Cardiac fibroblast (primary cell): Measurements from ENCODE around the gene SLC46A1.
"Not testable (repeated sequence)": the region's sequence is repeated elsewhere in the genome, so short reads cannot be mapped to it uniquely, and the experiment has no call there.

Experiments
- DNase-seq, 2 donors: peaks; one replicate each; pipeline versions ENCODE4 v3.0.0 to v3.0.0-alpha.2; 2010; ENCODE audit warnings: low read depth in 2 of 2
- H3K4me3 ChIP-seq, 2 donors: replicated peaks in 1 of 2; 1 replicate in 1 of 2; 2 replicates in 1 of 2; pipeline ENCODE4 v1.5.1; 2011; ENCODE audit warnings: low read depth in 2 of 2, low read length in 2 of 2, mild to moderate bottlenecking in 2 of 2, moderate library complexity in 1 of 2
- CTCF ChIP-seq: IDR thresholded peaks from one replicate; pipeline ENCODE4 v1.5.1; 2011; ENCODE audit warnings: low read depth, mild to moderate bottlenecking, low read length, inconsistent platforms

Gene SLC46A1

GRCh38 chr17:28405632-28406472 lies at the start of gene SLC46A1:
Gene SLC46A1 (minus strand): TSS chr17:28406212. CDS start chr17:28406114, 98 bp downstream.
- no peak for TF ChIP-seq CTCF
- peak within 1 kb of the TSS; percentile 59 to 66 for H3K4me3 ChIP-seq
- DNase-seq: peak; percentile 10 to 18

GRCh38 chr17:28449859-28450258 lies 43.8 kb upstream of the SLC46A1 start:
- TF ChIP-seq CTCF: no peak
- DNase-seq: no peak
- H3K4me3 ChIP-seq: no peak overlapping the region

GRCh38 chr17:28447396-28447760 lies 41.4 kb upstream of the SLC46A1 start:
- DNase-seq: no peak
- H3K4me3 ChIP-seq: no peak overlapping the region
- TF ChIP-seq CTCF: no peak

GRCh38 chr17:28446716-28447395 lies 40.8 kb upstream of the SLC46A1 start:
- TF ChIP-seq CTCF: no peak
- H3K4me3 ChIP-seq: no peak overlapping the region
- DNase-seq: no peak

- no peak for TF ChIP-seq CTCF
- no peak overlapping the region for H3K4me3 ChIP-seq
- DNase-seq: no peak
Observed at GRCh38 chr17:28443901-28444638, 38.1 kb upstream of the SLC46A1 start.

- not testable (repeated sequence) for DNase-seq, H3K4me3 ChIP-seq
Observed at GRCh38 chr17:28434326-28434725, 28.3 kb upstream of the SLC46A1 start.

- TF ChIP-seq CTCF: no peak
- DNase-seq: no peak
- no peak overlapping the region for H3K4me3 ChIP-seq
Observed at GRCh38 chr17:28433721-28434120, 27.7 kb upstream of the SLC46A1 start.

- not testable (repeated sequence) for DNase-seq, H3K4me3 ChIP-seq
Observed at GRCh38 chr17:28427982-28428381, 22.0 kb upstream of the SLC46A1 start.
